ENCODE data around the gene DSTN. TPM values are rescaled to one million over a fixed set of nuclear protein-coding genes. Genes with fewer than 3 reads are reported as not detected.
A peak's percentile ranks its signal among the peaks of the same experiment; 100 is the strongest.

DSTN gene
- total and polyA plus RNA-seq, 9 of the 15 experiments (the other 6 are each of a cell fraction or from before 2014, with no cell fraction given) = 25.7 to 88.3 (median 61.0) TPM

DNA sequence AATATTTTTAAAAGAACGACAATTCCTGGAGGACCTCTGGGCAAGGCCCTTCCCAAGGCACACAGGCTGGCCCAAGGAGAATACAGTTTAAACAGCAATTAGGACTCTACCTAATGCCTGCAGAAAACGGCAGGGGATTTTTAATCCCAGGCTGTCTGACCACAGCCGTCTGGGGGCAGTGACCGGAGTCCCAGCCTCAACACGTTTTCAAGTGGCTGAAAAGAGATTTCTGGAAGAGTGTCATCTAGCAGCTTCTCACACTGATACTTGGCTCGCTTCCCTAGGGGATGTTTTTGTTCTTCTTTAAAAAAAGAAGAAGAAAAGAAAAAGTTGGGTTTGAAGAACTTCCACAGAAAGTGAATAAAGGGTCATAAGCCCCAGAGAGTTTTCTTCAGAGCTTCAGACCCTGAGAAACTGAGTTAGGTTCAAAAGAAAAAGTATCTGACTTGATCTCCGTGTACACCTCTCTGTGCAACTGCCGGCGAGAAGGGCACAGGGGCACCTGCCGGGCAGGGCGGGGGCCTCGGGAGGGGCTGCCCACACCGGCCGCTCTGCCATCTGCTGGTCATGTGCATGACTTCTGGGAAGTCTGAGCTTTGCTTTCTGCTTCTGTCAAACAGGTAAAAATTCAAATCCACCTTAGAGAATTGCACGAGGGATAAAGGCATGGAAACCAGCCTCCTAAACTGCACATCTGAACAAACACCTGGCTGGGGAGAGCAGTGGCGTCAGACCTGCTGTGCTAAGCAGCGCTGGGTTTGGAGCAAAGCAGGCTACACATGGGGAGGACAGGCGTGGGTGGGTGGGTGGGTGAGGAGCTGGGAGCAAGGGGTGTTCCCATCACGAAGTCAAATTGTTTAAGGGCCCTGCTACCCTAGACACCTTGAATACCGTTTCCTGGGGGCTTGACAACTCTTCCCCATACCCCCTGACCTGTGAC, 79.2 kb downstream of the DSTN start:
- H3K27me3 ChIP-seq (ENCODE audit: control insufficient read depth in 2 of 2, insufficient read depth in 2 of 2, low read length in 2 of 2) = no peaks in the 10 kb centered on the region
- no peaks in the 10 kb centered on the region for H3K9me3 ChIP-seq (replicated peaks; ENCODE audit: control insufficient read depth, insufficient read depth, low read depth, low read length)
- H3K9me1 ChIP-seq (ENCODE audit: control insufficient read depth, insufficient read depth, low read length) = peaks cover 6% of the 10 kb centered on the region
- peaks cover 2% of the 10 kb centered on the region; the same call in 1 of the 3 replicates for H3K36me3 ChIP-seq (ENCODE audit: control insufficient read depth, insufficient read depth, low read length)
- POLR2A ChIA-PET = interaction anchor here (0.9 kb wide), 1 partner anchor 94 kb away, joined by 3 read pairs; no protein-coding TSS in a partner anchor
- CTCF ChIA-PET (ENCODE audit: low intra/inter-chr PET ratio) = no interaction called here
- H3K4me3 ChIP-seq = no peak overlapping the region
- H3K79me2 ChIP-seq (ENCODE audit: control insufficient read depth, insufficient read depth, low read length) = no peaks in the 10 kb centered on the region; the same call in 2 of the 3 replicates
- peaks cover 0 to 15% of the 10 kb centered on the region in 2 experiments; a peak in 2 of 5 replicates for H3K4me1 ChIP-seq (replicated peaks in 1 of 2; ENCODE audit: control insufficient read depth in 2 of 2, insufficient read depth in 2 of 2, low read length in 2 of 2)
- intact Hi-C loops (cut with micrococcal nuclease) (no loop called here), in situ Hi-C loops (cut with MboI) (no loop called here)
- no peak overlapping the region for H3K9ac ChIP-seq (ENCODE audit: insufficient read depth in 1 of 2, low read depth in 2 of 2, low read length in 2 of 2)
- ATAC-seq = peak; percentile 67; the same call in 1 of the 3 replicates
- no peak overlapping the region for H2AFZ ChIP-seq (ENCODE audit: low read depth, low read length)
- H3K4me2 ChIP-seq (ENCODE audit: insufficient read depth, low read length) = no peak overlapping the region
- TF ChIP-seq, protein P1, sequence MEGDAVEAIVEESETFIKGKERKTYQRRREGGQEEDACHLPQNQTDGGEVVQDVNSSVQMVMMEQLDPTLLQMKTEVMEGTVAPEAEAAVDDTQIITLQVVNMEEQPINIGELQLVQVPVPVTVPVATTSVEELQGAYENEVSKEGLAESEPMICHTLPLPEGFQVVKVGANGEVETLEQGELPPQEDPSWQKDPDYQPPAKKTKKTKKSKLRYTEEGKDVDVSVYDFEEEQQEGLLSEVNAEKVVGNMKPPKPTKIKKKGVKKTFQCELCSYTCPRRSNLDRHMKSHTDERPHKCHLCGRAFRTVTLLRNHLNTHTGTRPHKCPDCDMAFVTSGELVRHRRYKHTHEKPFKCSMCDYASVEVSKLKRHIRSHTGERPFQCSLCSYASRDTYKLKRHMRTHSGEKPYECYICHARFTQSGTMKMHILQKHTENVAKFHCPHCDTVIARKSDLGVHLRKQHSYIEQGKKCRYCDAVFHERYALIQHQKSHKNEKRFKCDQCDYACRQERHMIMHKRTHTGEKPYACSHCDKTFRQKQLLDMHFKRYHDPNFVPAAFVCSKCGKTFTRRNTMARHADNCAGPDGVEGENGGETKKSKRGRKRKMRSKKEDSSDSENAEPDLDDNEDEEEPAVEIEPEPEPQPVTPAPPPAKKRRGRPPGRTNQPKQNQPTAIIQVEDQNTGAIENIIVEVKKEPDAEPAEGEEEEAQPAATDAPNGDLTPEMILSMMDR (IDR thresholded peaks at IDR 0.05 in 2 of 3, conservative IDR thresholded peaks at IDR 0.05 in 1 of 3; ENCODE audit: insufficient read depth in 2 of 3, low read depth in 1 of 3, low read length in 3 of 3) = peak; percentile 20 to 27 (median 26); a peak in 3 of 6 replicates
- TF ChIP-seq, protein P2, sequence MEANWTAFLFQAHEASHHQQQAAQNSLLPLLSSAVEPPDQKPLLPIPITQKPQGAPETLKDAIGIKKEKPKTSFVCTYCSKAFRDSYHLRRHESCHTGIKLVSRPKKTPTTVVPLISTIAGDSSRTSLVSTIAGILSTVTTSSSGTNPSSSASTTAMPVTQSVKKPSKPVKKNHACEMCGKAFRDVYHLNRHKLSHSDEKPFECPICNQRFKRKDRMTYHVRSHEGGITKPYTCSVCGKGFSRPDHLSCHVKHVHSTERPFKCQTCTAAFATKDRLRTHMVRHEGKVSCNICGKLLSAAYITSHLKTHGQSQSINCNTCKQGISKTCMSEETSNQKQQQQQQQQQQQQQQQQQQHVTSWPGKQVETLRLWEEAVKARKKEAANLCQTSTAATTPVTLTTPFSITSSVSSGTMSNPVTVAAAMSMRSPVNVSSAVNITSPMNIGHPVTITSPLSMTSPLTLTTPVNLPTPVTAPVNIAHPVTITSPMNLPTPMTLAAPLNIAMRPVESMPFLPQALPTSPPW (CRISPR knock-in tag; IDR thresholded peaks at IDR 0.05) = peak; percentile 32; the same call in 1 of the 2 replicates
- no peak for TF ChIP-seq DIDO1 (tag; IDR thresholded peaks at IDR 0.05; ENCODE audit: low read depth)
- no peak overlapping the region for H3K27ac ChIP-seq (ENCODE audit: extremely low read depth, low read depth, low read length)
- no TSS peak for BruUV-seq (replicated peaks)
- H4K20me1 ChIP-seq (replicated peaks; ENCODE audit: control insufficient read depth, insufficient read depth, low read length) = peaks cover 6% of the 10 kb centered on the region
- no peak for FAIRE-seq
- 69% methylated on average over 10 of the region's 20 CpGs for WGBS (ENCODE audit: insufficient coverage, low coverage, missing lambda C conversion rate)
- peak in 3 of 4 experiments; percentile 13 to 27 (median 21) for DNase-seq (ENCODE audit: extremely low read depth in 1 of 4, low spot score in 3 of 4)
